Coronary artery (tissue), 2 donors: Measurements from ENCODE around the gene LRRC3C.

Experiments used
- DNase-seq: peaks from one replicate; pipeline ENCODE4 v3.0.0-alpha.2; 2017; ENCODE audit warnings: low spot score
- H3K27ac ChIP-seq, 2 donors: fragments of 200-600 bp; sonication (generic); one replicate each; pipeline ENCODE4 v1.5.1; 2016 to 2019
- H3K4me3 ChIP-seq: fragments of 200-600 bp; sonication (generic); 2 replicates; pipeline ENCODE4 v1.5.1; 2016; ENCODE audit warnings: mild to moderate bottlenecking, moderate library complexity
- TF ChIP-seq, protein P1 (sequence below): fragments of 200-600 bp; sonication (generic); IDR thresholded peaks from one replicate; pipeline ENCODE4 v1.5.1; 2019; ENCODE audit warnings: antibody characterized with exemption

The LRRC3C gene

DNA sequence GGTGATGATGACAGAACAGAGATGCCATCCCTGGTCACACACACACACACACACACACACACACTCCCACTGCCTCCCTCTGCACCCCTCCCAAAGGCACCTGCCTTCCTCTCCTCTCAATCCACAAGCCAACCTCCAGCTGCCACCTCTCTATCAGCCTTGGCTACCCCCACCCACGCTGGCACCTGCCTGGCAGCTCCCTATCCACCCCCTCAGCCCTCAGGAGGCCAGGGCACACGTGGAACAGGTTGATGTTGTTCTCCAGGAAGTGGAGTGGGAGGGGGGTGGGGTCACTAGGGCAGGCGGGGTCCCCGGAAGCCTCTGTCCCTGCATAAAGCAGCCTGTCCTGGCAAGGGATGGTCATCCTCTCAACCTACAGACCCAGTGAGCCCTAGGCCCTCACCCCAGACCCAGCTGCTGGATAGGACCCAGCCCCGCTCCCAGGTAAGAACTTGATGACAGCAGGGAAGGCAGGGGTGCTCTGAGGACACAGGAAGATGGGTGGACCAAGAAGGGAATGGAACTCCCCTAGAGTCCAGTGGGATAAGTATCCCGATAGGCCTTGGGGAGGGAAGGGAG, 35.2 kb downstream of the LRRC3C start, which contains the start of gene GSDMA:
Gene GSDMA, plus strand, starts transcription at position 363 of the 579 bp plus-strand sequence. CDS start 2,684 bp downstream, outside the sequence.
- Histone ChIP-seq H3K27ac (no peak within 1 kb of the TSS), H3K4me3 (no peak within 1 kb of the TSS)
- TF ChIP-seq, protein P1, sequence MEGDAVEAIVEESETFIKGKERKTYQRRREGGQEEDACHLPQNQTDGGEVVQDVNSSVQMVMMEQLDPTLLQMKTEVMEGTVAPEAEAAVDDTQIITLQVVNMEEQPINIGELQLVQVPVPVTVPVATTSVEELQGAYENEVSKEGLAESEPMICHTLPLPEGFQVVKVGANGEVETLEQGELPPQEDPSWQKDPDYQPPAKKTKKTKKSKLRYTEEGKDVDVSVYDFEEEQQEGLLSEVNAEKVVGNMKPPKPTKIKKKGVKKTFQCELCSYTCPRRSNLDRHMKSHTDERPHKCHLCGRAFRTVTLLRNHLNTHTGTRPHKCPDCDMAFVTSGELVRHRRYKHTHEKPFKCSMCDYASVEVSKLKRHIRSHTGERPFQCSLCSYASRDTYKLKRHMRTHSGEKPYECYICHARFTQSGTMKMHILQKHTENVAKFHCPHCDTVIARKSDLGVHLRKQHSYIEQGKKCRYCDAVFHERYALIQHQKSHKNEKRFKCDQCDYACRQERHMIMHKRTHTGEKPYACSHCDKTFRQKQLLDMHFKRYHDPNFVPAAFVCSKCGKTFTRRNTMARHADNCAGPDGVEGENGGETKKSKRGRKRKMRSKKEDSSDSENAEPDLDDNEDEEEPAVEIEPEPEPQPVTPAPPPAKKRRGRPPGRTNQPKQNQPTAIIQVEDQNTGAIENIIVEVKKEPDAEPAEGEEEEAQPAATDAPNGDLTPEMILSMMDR: no peak
- DNase-seq: no peak

DNA sequence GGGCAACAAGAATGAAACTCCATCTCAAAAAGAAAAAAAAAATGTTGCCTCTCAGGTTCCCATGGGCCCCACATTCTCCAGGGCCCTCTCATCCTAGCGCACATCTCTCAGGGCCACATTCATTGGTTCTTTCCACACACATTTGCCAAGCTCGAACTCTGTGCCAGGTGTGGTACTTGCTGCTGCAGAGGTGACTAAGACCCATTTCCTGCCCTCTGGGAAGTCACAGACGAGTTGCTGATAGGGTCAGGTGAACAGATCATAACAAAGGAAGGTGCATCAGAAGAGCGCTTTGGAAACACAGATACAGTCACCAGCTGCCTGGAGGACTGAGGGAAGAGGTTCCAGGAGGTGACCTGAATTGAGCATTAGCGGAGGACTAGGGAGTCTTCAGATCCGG, 36.3 kb downstream of the LRRC3C start:
- TF ChIP-seq, protein P1: no peak
- DNase-seq: no peak
- Histone ChIP-seq H3K27ac (no peak overlapping the region), H3K4me3 (no peak overlapping the region)

DNA sequence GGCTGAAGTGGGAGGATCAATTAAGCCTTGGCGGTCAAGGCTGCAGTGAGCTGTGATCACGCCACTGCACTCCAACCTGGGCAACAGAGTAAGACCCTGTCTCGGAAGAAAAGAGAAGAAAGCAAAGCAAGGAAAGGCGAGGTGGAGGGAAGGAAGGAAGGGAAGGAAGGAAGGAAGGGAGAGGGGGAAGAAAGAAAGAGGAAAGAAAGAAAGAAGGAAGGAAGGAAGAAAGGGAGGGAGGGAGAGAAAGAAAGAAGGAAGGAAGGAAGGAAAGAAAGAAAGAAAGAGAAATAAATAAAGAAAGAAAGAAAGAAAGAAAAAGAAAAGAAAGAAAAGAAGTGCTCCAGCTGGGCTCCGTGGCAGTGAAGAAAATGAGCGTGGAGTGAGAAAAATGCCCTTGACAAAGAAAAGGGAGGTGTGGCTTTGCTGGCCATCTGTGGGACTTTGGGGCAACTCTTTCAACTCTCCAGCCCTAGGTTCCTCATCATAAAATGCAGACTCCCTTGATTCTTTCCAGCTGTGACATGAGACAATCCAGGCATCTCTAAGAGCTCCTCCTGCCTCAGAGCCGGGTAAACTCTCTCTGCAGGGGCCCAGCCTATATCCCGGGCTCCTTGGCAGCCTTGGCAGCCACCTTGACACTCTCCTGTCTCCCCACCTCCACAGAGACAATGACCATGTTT, 37.6 kb downstream of the LRRC3C start:
- Histone ChIP-seq H3K27ac (no peak overlapping the region), H3K4me3 (no peak overlapping the region)
- TF ChIP-seq, protein P1: no peak
- no peak for DNase-seq

DNA sequence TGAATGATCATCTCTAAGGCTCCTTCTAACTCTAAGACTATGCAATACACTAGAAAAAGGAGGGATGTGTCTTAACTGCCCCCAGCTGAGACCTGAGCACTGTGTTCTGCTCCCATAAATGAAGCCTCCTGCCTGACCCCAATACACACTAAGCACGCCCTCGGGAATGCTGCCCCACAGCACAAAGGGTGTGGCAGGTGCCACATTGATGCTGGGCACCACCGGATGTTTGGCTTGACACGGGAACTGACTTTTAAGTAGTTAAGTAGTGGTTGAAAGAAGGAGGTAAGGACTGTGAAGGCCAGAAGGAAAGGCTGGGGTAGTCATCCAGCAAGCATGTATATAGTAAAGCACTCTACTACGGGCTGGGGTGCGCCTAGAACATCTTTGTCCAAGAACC, 39.2 kb downstream of the LRRC3C start:
- TF ChIP-seq, protein P1: no peak
- Histone ChIP-seq H3K27ac (peak overlapping the region in 1 of 2 donors; percentile 61), H3K4me3 (no peak overlapping the region)
- no peak for DNase-seq

DNA sequence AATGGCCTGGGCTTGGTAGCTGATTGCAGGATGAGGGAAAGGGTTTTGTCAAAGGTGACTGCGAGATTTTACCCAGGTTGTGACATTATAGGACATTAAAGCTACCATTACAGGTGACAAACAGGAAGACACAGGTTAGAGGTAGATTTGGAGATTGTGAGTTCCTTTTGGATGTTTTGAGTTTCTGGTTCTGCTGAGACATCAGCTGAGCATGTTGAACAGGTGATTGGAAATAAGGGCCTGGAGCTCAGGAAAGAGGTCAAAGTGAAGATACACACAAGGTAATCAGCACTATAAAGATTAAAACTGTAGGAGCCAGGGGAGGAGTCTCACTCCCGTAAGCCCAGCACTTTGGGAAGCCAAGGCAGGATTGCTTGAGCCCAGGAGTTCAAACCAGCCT, 41.2 kb downstream of the LRRC3C start:
- DNase-seq: no peak
- Histone ChIP-seq H3K4me3 (no peak overlapping the region), H3K27ac (peak overlapping the region in 1 of 2 donors; percentile 70)
- TF ChIP-seq, protein P1: no peak

DNA sequence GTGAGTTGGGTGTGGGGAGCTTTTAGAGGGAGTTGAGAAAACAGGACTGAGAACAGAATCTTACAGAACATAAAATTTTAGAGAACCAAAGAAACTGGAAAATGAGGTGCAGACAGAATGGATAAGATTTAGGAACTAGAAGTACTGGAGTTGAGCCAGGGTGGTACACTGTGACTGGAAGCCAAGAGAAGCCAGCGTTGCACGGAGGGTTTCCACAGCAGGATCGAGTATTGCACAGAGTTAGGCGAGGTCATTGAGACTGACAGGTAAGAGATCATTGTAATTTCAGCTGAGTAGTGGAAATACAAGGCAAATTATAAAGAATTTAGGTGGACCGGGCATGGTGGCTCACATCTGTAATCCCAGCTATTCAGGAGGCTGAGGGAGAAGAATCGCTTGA, 41.8 kb downstream of the LRRC3C start:
- TF ChIP-seq, protein P1: no peak
- no peak overlapping the region for H3K4me3 ChIP-seq
- no peak for DNase-seq
- H3K27ac ChIP-seq: no peak overlapping the region

DNA sequence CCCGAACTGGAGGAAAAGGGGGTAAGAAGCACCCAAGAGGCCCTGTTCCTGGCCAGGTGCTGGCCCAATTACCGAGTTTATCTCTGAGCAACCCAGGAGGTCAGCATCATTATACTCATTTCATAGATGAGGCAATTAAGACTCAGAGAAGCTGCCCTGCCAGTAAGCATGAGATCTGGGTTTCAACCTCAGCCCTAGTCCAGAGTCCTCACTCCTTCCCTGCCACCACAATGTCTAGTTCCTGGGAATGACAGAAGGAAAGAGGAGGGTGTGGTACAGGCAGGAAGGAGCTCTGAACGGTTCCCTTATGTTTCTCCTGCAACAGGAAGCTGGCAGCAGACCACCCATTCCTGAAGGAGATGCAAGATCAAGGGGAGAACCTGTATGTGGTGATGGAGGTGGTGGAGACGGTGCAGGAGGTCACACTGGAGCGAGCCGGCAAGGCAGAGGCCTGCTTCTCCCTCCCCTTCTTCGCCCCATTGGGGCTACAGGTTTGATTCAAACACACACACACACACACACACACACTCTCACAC, 42.7 kb downstream of the LRRC3C start:
- Histone ChIP-seq H3K27ac (no peak overlapping the region), H3K4me3 (no peak overlapping the region)
- TF ChIP-seq, protein P1: no peak
- no peak for DNase-seq
